ENCODE data around the gene FZD7. TPM values are rescaled to one million over a fixed set of nuclear protein-coding genes. Genes with fewer than 3 reads are reported as not detected.

FZD7 gene
- total and polyA plus RNA-seq, 9 of the 15 experiments (the other 6 are each of a cell fraction or from before 2014, with no cell fraction given) = 0.11 to 2.4 (median 0.69) TPM

GRCh38 chr2:202069170-202070067, 35.8 kb downstream of the FZD7 start (continued):
- TF ChIP-seq, protein P1, sequence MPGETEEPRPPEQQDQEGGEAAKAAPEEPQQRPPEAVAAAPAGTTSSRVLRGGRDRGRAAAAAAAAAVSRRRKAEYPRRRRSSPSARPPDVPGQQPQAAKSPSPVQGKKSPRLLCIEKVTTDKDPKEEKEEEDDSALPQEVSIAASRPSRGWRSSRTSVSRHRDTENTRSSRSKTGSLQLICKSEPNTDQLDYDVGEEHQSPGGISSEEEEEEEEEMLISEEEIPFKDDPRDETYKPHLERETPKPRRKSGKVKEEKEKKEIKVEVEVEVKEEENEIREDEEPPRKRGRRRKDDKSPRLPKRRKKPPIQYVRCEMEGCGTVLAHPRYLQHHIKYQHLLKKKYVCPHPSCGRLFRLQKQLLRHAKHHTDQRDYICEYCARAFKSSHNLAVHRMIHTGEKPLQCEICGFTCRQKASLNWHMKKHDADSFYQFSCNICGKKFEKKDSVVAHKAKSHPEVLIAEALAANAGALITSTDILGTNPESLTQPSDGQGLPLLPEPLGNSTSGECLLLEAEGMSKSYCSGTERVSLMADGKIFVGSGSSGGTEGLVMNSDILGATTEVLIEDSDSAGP (CRISPR knock-in tag; IDR thresholded peaks at IDR 0.05) = no peak
- TF ChIP-seq PPARD (CRISPR knock-in tag; IDR thresholded peaks at IDR 0.05) (no peak), E2F4 (CRISPR knock-in tag; IDR thresholded peaks at IDR 0.05; ENCODE audit: low read depth) (no peak), SMAD4 (CRISPR knock-in tag; conservative IDR thresholded peaks at IDR 0.05) (0 out of 2 replicates have a peak, but pooled peaks have one; percentile 20), RFX1 (IDR thresholded peaks at IDR 0.05) (no peak), GATA2 (CRISPR knock-in tag; IDR thresholded peaks at IDR 0.05) (peak; percentile 35; the same call in 1 of the 2 replicates), TAL1 (IDR thresholded peaks at IDR 0.05) (peak; percentile 73), BRCA1 (IDR thresholded peaks at IDR 0.05) (no peak), BRCA1 (CRISPR knock-in tag; IDR thresholded peaks at IDR 0.05) (no peak), MCM5 (IDR thresholded peaks at IDR 0.05; ENCODE audit: low read depth) (no peak), STAG1 (CRISPR knock-in tag; IDR thresholded peaks at IDR 0.05; ENCODE audit: borderline replicate concordance) (no peak), EWSR1 (IDR thresholded peaks at IDR 0.05; ENCODE audit: borderline replicate concordance, low read depth, partially characterized antibody) (no peak), RFX7 (CRISPR knock-in tag; IDR thresholded peaks at IDR 0.05) (no peak), ZNF778 (CRISPR knock-in tag; IDR thresholded peaks at IDR 0.05) (no peak), HNRNPUL1 (IDR thresholded peaks at IDR 0.05; ENCODE audit: low read length) (no peak), PRMT5 (CRISPR knock-in tag; IDR thresholded peaks at IDR 0.05) (no peak), ZNF57 (CRISPR knock-in tag; IDR thresholded peaks at IDR 0.05) (no peak)
- TF ChIP-seq, protein P2, sequence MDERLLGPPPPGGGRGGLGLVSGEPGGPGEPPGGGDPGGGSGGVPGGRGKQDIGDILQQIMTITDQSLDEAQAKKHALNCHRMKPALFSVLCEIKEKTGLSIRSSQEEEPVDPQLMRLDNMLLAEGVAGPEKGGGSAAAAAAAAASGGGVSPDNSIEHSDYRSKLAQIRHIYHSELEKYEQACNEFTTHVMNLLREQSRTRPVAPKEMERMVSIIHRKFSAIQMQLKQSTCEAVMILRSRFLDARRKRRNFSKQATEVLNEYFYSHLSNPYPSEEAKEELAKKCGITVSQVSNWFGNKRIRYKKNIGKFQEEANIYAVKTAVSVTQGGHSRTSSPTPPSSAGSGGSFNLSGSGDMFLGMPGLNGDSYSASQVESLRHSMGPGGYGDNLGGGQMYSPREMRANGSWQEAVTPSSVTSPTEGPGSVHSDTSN (CRISPR knock-in tag; IDR thresholded peaks at IDR 0.05; ENCODE audit: low read depth) = no peak
- TF ChIP-seq, protein P2 (tag; conservative IDR thresholded peaks at IDR 0.05; ENCODE audit: low read depth) = peak; percentile 47; the same call in 1 of the 2 replicates
- TF ChIP-seq, protein P3, sequence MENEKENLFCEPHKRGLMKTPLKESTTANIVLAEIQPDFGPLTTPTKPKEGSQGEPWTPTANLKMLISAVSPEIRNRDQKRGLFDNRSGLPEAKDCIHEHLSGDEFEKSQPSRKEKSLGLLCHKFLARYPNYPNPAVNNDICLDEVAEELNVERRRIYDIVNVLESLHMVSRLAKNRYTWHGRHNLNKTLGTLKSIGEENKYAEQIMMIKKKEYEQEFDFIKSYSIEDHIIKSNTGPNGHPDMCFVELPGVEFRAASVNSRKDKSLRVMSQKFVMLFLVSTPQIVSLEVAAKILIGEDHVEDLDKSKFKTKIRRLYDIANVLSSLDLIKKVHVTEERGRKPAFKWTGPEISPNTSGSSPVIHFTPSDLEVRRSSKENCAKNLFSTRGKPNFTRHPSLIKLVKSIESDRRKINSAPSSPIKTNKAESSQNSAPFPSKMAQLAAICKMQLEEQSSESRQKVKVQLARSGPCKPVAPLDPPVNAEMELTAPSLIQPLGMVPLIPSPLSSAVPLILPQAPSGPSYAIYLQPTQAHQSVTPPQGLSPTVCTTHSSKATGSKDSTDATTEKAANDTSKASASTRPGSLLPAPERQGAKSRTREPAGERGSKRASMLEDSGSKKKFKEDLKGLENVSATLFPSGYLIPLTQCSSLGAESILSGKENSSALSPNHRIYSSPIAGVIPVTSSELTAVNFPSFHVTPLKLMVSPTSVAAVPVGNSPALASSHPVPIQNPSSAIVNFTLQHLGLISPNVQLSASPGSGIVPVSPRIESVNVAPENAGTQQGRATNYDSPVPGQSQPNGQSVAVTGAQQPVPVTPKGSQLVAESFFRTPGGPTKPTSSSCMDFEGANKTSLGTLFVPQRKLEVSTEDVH (IDR thresholded peaks at IDR 0.05; ENCODE audit: low read depth, partially characterized antibody) = no peak

Data from K562 (cell line).